Activated B cell treated with CpG ODN at 0.5 μM for 24 hours (primary cell): ENCODE measurements around the gene MECR. TPM values are rescaled to one million over a fixed set of nuclear protein-coding genes. Genes with fewer than 3 reads are reported as not detected.
A peak's percentile ranks its signal among the peaks of the same experiment; 100 is the strongest.

ENCODE experiments used
- ATAC-seq: fragments of 200-7000 bp; cut with Tn5 transposase; one replicate; pipeline ENCODE4 v1.10.0; 2021; ENCODE audit warnings: low read depth, mild to moderate bottlenecking, moderate library complexity
- CTCF ChIA-PET: fragments of 350-600 bp; sonication (Branson Sonifier 250); formaldehyde crosslinking; loops from one replicate; lab custom pipeline; 2021; ENCODE audit warnings: antibody characterized with exemption; lab: Charles Lee
- POLR2A ChIA-PET: fragments of 350-600 bp; sonication (Branson Sonifier 250); formaldehyde crosslinking; loops from one replicate; lab custom pipeline; 2021; ENCODE audit warnings: antibody characterized with exemption; lab: Charles Lee
- DNase-seq: peaks from one replicate; pipeline ENCODE4 v3.0.0; 2022
- H3K27ac Mint-ChIP-seq: one replicate; pipeline ENCODE4 v1.8.0; 2020; ENCODE audit warnings: mixed read lengths
- H3K27me3 Mint-ChIP-seq: one replicate; pipeline ENCODE4 v1.8.0; 2021; ENCODE audit warnings: mixed read lengths
- H3K36me3 Mint-ChIP-seq: one replicate; pipeline ENCODE4 v1.8.0; 2021; ENCODE audit warnings: low read depth, mixed read lengths
- H3K4me1 Mint-ChIP-seq: one replicate; pipeline ENCODE4 v1.8.0; 2021; ENCODE audit warnings: mixed read lengths
- H3K4me3 Mint-ChIP-seq: one replicate; pipeline ENCODE4 v1.8.0; 2020; ENCODE audit warnings: mild to moderate bottlenecking, mixed read lengths
- H3K9me3 Mint-ChIP-seq: one replicate; pipeline ENCODE4 v1.8.0; 2020; ENCODE audit warnings: mixed read lengths
- intact Hi-C: fragments of 100-400 bp; cut with micrococcal nuclease; formaldehyde crosslinking; loops from one replicate; pipeline ENCODE4 v1.15.1; 2024
- total RNA-seq: library from RNA; stranded (reverse); gene quantifications from 2 replicates; pipeline ENCODE4 v1.2.3, GENCODE V29; 2022
- TF ChIP-seq, protein P1 (sequence below): fragments of 200-600 bp; IDR thresholded peaks from one replicate; pipeline ENCODE4 v1.8.0; 2022; ENCODE audit warnings: antibody characterized with exemption, mild to moderate bottlenecking

MECR gene
- total RNA-seq, 1 donor from 2014 or later: 18.7 TPM

DNA sequence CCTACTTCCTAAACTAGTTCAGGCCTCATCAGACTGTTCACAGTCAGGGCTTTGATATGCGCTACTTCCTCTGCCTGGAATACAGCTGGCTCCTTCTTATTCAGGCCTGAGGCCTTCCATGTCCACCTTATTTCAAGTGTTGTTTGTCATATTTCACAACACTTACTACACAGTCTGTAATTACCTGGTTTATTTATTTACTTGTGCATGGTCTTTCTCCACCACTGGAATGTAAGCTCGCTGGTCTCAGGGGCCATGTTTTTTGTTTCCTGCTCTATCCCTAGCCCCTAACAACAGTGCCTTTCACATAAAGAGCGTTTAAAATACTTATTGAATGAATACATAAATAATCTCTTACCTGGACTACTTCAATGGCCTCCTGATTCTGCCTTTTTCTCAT is 44.5 kb downstream of the MECR start:
- Mint-ChIP-seq H3K4me3 (no peak overlapping the region), H3K27me3 (no peaks in the 10 kb centered on the region), H3K4me1 (peaks cover 5% of the 10 kb centered on the region), H3K9me3 (no peaks in the 10 kb centered on the region), H3K36me3 (peaks cover 5% of the 10 kb centered on the region), H3K27ac (no peak overlapping the region)
- DNase-seq (no peak), ATAC-seq (no peak)
- intact Hi-C loops: no loop called here
- ChIA-PET POLR2A (interaction anchor here (0.9 kb wide), 1 partner anchor 11 kb away, joined by 4 read pairs; no protein-coding TSS in a partner anchor), CTCF (no interaction called here)
- TF ChIP-seq, protein P1, sequence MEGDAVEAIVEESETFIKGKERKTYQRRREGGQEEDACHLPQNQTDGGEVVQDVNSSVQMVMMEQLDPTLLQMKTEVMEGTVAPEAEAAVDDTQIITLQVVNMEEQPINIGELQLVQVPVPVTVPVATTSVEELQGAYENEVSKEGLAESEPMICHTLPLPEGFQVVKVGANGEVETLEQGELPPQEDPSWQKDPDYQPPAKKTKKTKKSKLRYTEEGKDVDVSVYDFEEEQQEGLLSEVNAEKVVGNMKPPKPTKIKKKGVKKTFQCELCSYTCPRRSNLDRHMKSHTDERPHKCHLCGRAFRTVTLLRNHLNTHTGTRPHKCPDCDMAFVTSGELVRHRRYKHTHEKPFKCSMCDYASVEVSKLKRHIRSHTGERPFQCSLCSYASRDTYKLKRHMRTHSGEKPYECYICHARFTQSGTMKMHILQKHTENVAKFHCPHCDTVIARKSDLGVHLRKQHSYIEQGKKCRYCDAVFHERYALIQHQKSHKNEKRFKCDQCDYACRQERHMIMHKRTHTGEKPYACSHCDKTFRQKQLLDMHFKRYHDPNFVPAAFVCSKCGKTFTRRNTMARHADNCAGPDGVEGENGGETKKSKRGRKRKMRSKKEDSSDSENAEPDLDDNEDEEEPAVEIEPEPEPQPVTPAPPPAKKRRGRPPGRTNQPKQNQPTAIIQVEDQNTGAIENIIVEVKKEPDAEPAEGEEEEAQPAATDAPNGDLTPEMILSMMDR: no peak

DNA sequence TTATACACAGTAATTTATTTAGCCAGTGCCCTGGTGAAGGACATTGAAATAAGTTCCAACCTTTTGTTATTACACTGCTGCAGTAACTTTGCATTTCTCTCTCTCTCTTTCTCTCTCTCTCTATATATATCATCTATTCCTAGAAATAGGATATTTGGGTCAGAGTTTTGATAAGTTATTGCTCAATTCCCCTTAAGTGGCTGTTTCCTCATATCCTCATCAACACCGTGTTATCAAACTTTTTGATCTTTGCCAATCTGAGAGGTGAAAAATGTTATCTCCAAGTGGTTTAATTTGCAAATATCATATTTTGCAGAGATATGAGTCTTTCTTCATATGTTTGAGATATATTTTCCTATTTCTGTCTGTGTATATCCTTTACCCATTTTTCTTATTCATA is 47.4 kb downstream of the MECR start:
- Mint-ChIP-seq H3K4me3 (peak overlapping the region; percentile 2), H3K9me3 (no peaks in the 10 kb centered on the region), H3K27me3 (no peaks in the 10 kb centered on the region), H3K4me1 (peaks cover 30% of the 10 kb centered on the region), H3K27ac (no peak overlapping the region), H3K36me3 (peaks cover 23% of the 10 kb centered on the region)
- POLR2A ChIA-PET: interaction anchor here (0.7 to 2.5 kb wide), 3 partner anchors 16 to 299 kb away, joined by 4 to 13 read pairs (median 6); partner anchors contain the start of gene TMEM200B
- DNase-seq (no peak), ATAC-seq (no peak)
- CTCF ChIA-PET: interaction anchor here (3.9 kb wide), 1 partner anchor 19 kb away, joined by 25 read pairs; no protein-coding TSS in a partner anchor
- intact Hi-C loops: loop anchor here (2.0 to 5.0 kb wide), 4 partner anchors 540 to 1534 kb away; partner anchors contain the start of gene TAF12
- TF ChIP-seq, protein P1: no peak

DNA sequence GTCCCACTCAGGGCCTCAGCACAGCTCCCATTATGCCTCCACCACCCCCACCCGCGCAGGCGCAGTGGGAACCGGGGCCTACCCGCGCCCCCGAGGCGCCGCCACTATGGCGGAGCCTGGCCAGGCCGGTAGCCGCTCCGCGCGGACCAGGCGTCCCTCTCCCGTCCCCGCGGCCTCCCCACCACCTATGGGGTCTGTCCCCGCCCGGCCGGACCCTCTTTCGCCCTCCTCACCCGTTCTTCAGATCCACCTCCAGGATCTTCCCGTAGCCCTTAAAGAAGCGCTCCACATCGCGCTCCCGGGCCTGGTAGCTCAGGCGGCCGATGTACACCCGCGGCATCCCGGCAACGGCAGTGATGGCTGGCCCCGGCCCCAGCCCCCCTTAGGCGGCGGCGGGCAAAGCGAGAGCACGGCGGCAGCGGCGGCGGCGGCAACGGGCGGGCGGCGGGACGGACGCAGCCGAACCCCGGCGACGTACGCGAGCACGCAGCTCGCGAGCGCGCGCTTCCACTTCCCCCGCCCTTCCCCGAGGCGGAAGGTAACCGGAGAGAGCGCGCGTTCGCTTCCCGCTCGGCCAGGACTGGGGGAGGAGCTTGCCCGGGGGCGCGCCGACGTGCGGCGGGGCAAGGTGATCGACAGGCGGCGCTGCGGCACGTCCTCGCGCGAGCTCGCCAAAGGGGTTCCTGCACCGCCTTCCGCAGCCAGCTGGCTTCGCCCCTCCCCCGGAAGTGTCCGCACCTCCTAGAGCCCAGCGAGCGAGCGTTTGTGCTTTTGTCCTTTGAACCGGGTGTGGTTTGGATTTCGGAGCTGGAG is 49.1 kb downstream of the MECR start, which contains the start of gene SRSF4:
SRSF4 (minus strand) TSS at position 488 of the 813 bp plus-strand sequence; CDS start at position 340, 148 bp downstream.
- TF ChIP-seq, protein P1: no peak
- CTCF ChIA-PET: interaction anchor here (0.7 to 3.9 kb wide), 9 partner anchors 10 to 445 kb away, joined by 3 to 25 read pairs (median 7); partner anchors contain the start of gene YTHDF2
- Mint-ChIP-seq H3K27me3 (no peaks in the 10 kb centered on the region), H3K4me3 (peak within 1 kb of the TSS; percentile 95), H3K27ac (peak within 1 kb of the TSS; percentile 92), H3K9me3 (no peaks in the 10 kb centered on the region), H3K4me1 (peaks cover 45% of the 10 kb centered on the region), H3K36me3 (peaks cover 32% of the 10 kb centered on the region)
- peak; percentile 99 for DNase-seq
- POLR2A ChIA-PET: interaction anchor here (0.6 to 3.0 kb wide), 30 partner anchors 8 to 853 kb away, joined by 3 to 29 read pairs (median 6); partner anchors contain the start of genes EPB41, GMEB1, MECR and MED18
- peak; percentile 95 for ATAC-seq
- intact Hi-C loops: loop anchor here (1.0 to 5.0 kb wide), 14 partner anchors 10 to 1884 kb away; partner anchors contain the start of genes MECR, PUM1, RCC1 and RNU11

DNA sequence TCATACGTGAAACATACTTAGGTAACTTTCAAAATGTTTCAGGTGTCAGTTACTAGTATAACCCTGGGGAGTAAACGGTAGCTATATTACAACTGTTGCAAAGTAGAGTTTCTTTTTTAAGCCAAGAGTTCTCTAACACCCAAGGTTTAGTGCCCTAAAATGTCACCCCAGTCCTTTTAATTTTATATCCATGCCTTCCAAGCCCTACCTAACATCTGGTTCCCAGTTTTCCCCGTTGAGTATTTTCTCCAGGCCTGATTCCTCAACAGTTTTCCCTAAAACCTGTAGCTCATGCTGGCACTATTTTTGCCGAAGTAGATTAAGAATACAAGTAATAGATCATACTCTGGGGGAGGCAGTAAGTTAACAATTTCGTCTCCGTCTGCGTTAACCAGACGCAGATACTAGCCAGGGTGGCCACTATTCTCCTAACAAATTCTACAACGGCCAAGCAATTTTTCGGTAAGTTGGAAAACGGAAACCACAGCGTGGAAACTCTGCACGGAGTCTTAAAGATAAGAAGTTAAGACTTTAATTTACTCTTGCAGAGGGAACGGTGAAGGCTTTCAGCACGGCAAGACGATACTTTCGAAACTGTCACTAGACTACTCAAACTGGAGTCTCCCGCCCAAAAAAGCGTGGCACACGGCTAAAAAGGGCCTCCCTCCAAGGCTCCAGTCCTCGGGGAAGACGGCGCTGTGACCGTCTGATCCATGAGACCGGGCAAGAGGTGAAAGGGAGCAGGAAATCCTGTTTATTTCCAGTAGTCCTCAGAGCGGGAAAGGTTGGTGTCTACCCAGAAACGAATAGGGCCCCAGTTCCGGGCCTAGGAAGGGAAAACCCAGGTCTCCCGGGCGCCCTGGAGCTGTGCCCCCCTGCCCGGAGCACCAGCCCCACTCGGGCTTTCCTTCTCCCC is 50.0 kb downstream of the MECR start:
- no peak for DNase-seq
- TF ChIP-seq, protein P1: no peak
- Mint-ChIP-seq H3K9me3 (no peaks in the 10 kb centered on the region), H3K36me3 (peaks cover 33% of the 10 kb centered on the region), H3K4me3 (peak overlapping the region; percentile 95), H3K27me3 (no peaks in the 10 kb centered on the region), H3K4me1 (peaks cover 51% of the 10 kb centered on the region), H3K27ac (peak overlapping the region; percentile 92)
- ChIA-PET POLR2A (interaction anchor here (0.6 to 3.0 kb wide), 19 partner anchors 10 to 852 kb away, joined by 3 to 29 read pairs (median 8); partner anchors contain the start of genes EPB41, GMEB1, MECR and MED18), CTCF (interaction anchor here (1.2 to 3.9 kb wide), 6 partner anchors 9 to 444 kb away, joined by 3 to 25 read pairs (median 8); partner anchors contain the start of gene YTHDF2)
- intact Hi-C loops: loop anchor here (1.0 to 5.0 kb wide), 12 partner anchors 9 to 1885 kb away; partner anchors contain the start of genes MECR, PUM1, RCC1 and RNU11
- ATAC-seq: no peak
